Right kidney (tissue), 1 donor: ENCODE data around the gene CPA3.

ENCODE experiments used
- DNase-seq: peaks from one replicate; pipeline ENCODE4 v3.0.0-alpha.2; 2016

CPA3 gene

DNA sequence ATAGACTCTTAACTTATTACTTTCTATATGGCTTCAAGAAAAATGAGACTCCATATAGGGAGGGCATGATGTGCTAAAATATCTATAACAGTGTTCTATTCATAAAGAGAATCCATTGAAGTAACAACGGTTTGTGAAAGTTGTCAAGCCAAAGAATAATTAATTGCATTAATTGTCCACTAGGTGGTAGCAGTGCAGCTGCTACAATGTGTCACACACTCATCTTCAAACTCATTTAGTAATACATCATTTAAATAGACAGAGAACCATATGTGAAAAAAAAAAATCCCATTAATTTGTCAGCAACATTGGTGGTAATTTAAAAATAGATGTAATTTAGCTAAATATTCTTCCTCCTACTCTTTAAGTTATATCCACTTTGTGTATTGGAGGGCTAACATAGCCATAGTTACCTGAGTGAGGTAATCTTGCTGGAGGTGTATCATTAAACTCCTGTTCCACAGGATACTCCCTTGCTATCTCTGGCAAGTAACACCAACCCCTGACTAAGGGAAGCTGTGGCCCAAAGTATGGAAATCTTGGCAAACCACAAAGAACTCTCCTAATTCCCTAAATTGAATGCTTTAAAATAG is 3.7 kb upstream of the CPA3 start:
- no peak for DNase-seq

DNA sequence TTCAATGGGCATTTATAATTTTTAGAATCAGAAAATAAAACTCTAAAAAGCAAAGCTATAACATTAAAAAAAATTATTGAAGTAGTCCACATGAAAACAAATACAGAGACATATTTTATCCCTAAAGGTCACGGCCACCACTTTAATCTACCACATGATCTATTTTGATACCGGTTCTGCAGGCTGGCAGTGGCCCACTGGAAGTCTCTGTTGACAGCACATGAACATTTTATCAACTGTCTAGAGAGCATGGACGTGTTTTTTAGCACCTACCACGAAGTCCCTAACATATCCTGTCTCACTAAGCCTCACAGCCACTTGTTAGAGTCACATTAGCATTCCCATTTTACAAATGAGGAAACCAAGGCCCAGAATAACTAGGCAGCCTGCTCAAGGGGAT is 1.8 kb upstream of the CPA3 start:
- no peak for DNase-seq

DNA sequence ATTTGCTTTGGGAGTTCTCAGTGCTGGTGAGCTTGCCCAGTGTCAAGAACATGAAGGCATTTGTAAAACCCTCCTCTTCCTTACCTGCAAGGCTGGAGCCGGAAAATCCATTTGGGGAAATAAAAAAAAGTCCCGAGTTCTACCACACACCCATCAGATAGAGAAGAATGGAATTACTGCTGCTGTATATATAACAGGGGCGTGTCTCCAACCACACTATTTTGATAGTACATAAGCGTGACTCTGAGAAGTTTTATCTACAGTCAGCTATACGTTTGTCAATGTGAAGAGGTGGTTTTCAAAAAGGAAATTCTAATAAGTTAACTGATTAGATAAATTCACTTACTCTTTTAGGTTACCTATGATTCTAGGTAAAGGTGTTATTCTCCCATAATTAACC is 1.3 kb upstream of the CPA3 start:
- no peak for DNase-seq

DNA sequence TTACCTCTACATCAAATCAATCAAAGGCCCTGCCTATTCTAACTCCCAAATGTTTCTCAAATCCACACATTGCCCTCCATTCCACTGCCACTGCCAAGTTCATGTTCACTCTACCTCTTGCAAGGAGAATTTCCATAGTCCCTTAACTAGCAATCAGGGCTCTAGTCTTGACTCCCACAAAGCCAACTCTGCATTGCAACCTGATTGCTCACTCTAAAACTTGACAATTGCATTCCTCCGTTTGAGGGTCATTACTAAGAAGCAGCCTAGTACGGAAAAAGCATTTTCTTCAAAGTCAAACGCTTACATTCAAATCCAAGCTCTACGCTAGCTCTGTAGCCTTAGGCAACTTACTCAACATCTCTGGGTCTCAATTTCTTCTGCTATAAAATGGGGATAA is 1.2 kb downstream of the CPA3 start:
- no peak for DNase-seq

DNA sequence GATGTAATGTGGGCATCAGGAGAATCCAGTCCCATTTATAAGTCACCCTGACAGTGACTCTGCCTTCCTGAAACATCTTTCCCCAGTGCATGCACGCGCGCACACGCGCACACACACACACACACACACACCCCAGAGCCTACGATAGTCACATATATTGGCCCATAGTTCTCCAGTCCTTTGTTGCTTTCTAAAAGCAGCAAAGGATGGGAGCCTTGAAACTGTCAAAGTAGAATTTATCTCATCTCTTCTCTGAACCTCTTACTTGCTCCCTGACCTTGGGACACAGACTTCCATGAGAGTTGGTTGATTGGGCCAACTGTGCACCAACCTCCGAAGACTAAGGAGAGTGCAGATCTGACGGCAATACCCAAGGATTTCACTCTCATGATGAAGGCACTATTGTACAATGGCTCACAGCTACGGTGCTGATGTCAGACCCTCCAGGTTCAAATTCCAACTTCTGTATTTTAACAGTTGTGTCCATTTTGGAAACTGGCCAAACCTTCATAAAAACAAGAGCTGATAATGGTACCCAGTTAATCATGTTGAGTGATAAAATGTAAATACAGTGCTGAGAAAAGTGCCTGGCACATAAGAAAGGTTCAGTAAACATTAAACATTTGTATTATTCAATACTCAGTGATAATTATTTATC is 8.3 kb downstream of the CPA3 start:
- no peak for DNase-seq

DNA sequence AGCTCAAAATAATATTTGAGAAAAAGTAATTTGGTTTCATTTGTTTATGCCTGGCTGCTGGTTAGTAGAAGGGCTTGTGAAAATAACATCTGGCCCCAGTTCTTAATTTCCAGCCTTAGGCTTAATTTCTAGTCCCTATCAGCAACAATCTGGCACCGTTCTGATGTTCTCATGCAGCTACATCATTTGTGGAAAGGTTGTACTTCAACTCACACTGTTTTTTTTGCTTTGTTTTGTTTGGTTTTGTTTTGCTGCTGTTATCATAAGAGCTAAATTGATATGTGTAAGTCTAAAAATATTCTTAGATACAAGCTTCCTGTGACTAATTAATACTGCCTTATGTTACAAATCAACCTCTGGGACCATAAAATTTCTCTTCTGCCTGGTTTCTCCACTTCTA is 8.9 kb downstream of the CPA3 start:
- no peak for DNase-seq

DNA sequence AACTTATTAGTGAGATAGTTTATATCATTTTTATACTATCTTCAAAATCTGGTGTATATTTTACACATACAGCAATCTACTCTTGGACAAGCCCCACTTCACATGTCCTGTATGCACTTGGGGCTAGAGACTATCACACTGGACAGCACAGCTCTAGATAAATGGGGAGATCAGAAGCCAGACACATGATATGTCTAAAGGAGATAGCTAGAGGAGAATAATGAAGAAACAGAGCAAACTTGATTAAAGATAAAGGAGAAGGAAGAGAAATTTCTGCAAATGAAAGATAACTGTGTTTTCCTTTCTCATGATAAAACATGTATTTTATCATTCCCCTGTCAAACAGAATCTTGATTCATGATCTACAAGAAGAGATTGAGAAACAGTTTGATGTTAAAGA is 13.0 kb downstream of the CPA3 start:
- no peak for DNase-seq

DNA sequence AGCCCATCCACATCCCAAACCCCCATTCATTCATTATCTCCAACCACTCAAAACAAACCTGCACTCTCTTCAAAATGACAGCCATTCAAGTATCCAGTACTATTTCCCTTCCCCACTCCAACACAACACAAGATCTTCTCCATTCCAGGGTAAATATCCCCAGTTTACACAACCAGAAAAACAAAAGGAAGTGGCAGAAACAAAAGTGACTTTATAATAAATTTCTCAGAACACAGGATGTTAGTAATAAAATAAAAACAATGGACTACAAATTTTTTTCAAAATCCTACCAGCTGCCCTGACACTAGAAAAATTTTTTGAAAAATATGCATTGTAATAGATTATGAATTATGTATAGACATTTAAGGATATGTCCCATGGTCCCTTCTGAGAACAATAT is 14.2 kb downstream of the CPA3 start:
- DNase-seq: no peak

DNA sequence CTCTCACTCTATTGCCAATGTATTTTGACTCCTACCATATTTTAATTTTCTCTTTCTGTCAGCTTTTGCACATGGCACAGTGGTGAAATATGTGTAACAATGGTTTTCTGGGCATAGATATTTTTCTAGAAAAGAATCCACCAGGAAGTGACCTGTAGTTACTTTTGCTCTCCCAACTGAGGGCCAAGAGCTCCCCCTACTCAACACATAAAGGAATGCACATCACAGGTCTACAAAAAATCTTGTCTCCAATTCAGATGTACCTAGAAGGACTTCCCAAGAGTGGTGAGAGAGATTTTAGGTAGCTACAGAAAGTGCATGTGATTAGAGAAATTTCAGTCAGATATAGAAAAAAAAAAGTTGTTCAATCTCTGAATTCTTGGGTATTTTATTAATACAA is 15.6 kb downstream of the CPA3 start:
- no peak for DNase-seq

DNA sequence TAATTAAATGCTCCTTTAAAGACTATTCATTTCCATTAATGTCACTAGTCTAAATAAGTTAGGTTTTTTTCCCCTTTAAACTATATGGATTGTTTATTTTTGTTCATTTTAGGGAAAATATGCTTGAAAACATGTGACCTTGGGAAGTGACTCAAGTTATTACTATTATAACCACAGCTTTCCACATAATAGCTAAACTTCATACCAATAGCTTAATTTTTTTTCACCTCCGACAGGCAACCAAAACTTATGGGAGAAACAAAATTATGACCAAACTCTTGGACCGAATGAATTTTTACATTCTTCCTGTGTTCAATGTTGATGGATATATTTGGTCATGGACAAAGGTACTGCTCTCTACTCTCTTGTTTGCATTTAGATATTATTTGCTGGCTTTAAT is 16.2 kb downstream of the CPA3 start:
- no peak for DNase-seq

DNA sequence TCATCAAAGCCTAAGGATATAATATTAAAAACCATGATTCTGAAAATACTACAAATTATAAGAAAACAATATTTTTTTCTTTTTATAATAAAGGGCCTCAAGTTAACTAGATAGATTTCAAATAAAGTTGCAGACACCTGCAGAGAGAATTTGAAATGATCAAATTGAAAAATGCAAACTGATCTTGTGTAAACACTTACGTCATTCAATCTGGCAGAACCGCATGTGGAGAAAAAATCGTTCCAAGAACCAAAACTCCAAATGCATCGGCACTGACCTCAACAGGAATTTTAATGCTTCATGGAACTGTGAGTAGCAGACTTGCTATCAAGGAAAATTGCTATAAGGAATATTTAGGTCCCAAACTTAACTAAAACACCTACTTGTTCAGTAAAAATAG is 17.2 kb downstream of the CPA3 start:
- DNase-seq: no peak

DNA sequence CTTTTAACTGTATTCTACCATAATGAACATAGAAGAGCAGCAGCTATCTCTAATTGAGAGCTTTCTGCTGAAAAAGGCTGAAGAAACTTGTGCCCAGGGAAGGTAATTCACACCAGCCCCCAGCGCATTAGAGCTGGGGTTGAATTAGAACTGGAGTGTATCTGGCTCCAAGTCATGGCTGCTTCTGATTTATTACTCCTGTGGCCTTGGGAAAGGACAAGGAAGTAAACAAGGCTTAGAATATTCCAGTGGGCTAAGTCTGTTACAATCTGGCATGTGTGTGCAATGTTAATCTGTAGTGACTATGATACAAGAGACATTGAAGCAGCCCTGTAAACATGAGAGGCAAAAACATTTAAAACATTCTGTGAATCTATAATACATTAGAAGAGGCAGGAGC is 18.1 kb downstream of the CPA3 start:
- no peak for DNase-seq

DNA sequence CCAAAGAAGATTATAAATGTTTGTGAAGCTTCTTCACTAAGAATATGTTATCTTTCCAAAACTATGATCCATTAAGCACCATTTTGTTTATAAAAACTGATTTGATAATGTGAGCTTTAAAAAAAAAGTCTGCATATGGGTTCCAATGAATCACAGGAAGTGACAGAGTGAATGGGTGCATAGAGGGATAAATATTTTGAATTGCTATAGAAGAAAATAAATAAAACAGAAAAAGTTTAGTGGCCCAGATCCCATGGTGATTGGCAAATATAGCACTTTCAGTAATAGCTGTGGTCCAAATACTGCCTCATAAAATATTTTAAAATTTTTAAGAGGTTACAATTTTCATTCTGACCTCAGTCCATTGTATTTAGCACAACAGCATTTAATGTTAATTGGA is 19.2 kb downstream of the CPA3 start:
- DNase-seq: no peak

DNA sequence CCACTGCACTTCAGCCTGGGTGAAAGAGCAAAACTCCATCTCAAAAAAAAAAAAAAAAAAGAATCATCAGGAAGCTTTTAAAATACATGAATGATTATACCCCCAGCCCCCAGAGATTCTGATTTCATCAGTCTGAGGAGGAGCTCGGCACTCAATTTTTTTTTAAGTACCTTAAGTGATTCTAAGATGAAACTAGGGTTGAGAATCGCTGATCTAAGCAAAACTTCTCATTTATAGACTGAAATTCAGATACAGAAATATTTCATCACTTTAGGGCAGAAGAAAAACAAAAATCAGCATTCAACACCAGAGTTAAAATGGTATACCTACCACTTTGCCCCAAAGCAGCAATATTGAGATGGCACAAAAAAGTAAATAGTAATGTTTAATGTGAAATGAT is 24.7 kb downstream of the CPA3 start:
- DNase-seq: no peak

DNA sequence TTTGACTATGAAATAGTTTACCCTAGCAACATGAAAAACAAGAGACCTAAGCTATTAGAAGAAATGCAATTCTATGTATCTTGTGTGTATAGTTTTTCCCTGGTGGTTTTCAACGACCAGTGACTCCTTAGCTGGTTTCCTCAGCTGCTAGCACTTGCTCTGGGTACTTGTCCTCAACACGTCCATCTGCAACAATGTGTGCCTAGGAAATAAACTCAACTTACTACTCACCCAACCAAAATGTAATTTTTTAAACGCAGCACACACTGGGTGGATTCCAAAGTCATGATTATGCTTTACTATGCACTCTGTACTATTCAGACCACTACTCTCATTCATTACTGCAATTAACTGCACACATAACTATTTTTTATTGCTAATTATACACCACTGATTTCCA is 31.0 kb downstream of the CPA3 start:
- no peak for DNase-seq

DNA sequence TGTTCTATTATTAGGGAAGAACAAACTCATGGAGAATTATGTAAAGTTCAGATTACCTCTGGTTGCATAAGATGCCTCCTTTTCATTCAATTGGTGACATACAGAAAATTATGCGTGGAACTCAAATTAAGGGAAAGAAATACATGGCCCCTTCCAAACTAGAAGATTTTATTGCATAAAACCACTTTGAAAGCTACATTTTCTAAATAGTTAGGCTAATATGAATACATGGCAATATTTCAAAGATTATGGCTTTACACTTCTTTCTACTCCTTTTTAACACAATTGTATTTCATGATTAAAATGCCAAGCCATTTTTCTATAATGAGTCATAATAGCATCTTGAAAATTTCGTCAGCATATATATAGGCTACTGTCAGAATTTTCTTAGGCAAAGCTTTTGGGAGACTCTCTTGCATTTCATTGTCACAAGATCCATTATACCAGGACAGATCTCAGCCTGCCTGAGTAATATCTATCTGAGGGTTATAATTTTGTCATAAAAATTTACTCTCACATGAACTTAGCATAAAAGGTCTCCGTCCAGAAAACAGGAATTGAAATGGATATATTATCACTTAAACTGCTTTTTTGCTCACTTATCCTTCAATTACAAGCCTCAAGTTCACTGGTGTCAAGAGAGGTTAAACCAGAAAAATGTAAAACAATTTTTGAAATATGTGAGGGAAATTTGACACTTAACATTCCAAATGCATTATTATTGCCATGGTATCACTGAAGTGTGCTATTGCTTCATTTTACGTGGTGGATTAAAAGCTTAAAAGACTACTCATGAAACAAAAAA is 37.1 kb downstream of the CPA3 start:
- no peak for DNase-seq

DNA sequence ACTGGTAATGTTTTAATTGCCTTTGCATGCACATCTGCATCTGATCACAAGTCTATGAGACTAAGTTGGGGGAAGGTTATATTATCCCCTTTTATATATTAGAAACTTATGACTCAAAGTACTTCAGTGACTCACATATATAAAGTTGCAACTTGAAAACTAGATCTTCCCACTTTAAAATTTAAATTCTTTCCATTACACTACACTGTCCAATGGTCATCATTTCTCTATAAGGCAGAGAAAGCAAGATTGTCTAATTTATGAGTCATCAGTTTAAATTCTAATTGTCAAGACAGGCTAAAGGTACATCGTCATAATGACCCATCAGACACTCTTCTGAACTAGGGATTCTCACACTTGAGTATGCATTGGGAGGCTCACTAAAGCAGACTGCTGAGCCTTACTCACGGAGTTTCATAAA is 37.9 kb downstream of the CPA3 start:
- DNase-seq: no peak

DNA sequence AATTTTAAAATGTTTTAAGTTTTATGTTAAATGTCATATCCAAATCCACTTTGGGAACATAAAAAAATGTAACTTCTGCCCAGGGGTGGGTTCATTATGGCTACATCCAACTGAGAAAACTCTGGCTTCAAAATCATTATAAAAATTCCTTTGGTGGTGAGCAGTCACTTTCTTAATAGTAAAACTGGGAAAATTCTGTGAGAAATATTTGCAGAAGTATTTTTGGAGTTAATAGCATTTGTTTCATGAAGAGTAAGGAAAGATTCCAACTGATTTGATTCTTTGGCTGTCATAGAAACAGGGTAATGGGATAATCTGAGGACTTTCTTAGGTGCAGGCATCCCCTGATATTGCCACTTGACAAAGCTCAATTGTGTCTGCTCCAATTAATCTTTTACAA is 38.8 kb downstream of the CPA3 start:
- DNase-seq: no peak

DNA sequence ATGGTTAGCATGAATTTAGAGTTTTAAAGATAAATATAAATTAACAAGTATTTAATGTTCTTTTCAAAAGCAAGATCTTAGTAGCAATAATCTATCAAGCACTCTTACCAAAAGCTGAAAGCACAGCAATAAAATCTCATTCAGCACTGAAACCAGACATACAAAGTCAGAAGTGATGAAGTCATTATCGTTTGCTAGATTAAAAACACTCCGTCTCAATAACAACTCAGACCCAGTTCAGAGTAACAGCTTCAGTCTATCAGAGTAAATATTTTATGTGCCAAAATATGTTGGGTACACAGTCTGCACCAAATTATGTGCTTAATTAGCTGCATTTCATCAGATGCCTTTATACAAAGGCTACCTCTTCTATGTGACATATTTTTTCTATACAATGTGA is 41.6 kb downstream of the CPA3 start:
- no peak for DNase-seq

DNA sequence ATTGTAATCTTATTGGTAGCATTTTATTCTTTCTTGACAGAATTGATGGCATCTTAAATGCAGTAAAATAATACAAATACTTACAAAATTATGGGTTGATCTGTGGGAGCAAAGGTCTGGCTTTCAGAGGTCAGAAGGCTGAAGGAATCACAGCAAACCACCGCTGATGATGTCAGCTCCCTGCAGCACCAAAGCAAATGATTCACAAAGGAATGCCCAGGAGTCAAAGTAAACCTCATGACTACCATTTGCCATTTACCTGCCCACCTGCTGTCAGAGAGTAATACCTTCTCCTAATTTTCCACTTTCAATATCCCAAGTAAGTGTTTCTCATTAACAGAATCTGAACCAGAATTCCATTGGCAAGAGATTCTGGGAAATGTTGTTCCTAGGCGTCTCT is 46.1 kb downstream of the CPA3 start:
- DNase-seq: no peak

DNA sequence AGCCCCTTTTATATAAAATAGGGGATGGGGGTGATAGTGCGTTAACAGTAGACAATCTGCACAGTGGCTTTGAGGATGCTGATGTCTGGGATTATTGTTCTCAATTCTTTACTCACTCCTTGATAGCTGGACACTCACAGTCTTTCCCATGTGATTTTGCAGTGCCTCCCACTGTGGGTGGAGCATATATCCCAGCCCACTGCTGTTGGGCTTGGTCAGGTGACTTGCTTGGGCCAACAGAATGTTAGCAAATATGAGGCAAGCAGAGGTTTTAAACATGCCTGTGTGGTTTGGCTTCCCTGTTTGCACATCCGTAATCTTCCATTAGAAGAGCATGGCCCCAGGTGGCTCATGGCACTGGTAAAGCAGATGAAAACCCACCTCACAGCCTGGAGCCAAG is 46.5 kb downstream of the CPA3 start:
- no peak for DNase-seq

DNA sequence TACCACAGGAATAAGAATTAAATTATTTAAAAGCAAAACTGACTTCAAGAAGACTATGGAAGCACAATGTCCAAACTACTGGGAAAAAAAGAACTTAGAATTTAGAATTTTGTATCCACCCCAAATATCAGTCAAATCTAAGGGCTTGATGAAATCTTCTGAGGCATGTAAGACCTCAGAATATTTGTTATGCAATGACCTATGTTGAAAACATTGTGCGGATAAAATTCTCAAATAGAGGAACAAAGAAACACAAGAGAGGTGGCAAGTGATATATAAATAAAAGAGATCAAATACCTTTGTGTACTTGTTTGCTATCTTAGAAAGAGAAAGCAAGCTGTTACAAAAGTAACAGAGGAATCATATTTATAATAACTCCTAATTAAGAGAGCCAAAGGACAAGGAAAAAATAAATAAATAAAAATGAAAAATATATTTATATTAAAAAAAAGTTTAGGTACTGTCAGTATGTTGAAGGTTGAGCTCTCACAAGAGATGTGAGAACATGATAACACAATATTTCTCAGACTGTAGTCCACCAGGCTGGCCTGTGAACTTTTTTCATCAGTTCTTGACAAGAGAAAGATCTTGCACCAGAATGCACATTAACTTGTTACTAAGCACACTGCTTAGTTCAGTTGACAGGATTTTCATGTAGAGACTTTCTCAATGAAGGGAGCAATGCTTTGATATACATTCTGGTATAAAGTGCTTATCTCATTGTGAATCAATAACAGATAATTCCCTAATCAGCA is 50.0 kb downstream of the CPA3 start:
- no peak for DNase-seq

DNA sequence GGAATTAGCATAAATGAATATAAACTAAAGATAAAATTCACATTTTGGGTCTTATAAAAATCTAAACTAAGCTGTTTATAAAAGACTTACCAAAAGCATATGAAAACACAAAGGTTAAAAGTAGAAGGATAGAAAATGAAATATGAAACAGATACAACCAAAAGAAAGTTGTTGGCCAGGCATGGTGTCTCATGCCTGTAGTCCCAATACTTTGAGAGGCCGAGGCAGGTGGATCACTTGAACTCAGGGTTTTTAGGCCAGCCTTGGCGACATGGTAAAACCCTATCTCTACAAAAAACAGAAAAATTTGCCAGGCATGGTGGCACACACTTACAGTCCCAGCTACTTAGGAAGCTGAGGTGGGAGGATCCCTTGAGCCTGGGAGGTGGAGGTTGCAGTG is 51.0 kb downstream of the CPA3 start:
- DNase-seq: no peak
